Fibroblast of lung (primary cell): ENCODE measurements around the gene ACTG1.

Experiments
- CTCF ChIP-seq, 2 donors: IDR thresholded peaks in 1 of 2; conservative IDR thresholded peaks in 1 of 2; 1 replicate in 1 of 2; 2 replicates in 1 of 2; pipeline ENCODE4 v1.5.1; 2011 to 2012; ENCODE audit warnings: low read length in 2 of 2, control low read depth in 1 of 2, inconsistent platforms in 1 of 2, low read depth in 1 of 2, mild to moderate bottlenecking in 1 of 2
- EZH2 ChIP-seq: IDR thresholded peaks from 2 replicates; pipeline ENCODE4 v1.5.1; 2012; ENCODE audit warnings: low read length, control low read depth, mild to moderate bottlenecking; ENCODE audit errors: missing control alignments

GRCh38 chr17:81540676-81541027, 28.1 kb upstream of the ACTG1 start:
- no peak for TF ChIP-seq CTCF (conservative IDR thresholded peaks at IDR 0.05 in 1 of 2, IDR thresholded peaks at IDR 0.05 in 1 of 2; ENCODE audit: low read depth in 1 of 2, low read length in 2 of 2)
- no peak for TF ChIP-seq EZH2
